HepG2 (cell line): ENCODE measurements around the gene FBF1. TPM values are rescaled to one million over a fixed set of nuclear protein-coding genes. Genes with fewer than 3 reads are reported as not detected.

Experiments
- ATF5 ChIP-seq: sonication (generic); formaldehyde crosslinking; IDR thresholded peaks from 2 replicates; pipeline ENCODE4 v1.4.0; 2020; ENCODE audit warnings: mild to moderate bottlenecking, low read depth, missing genetic modification reagents
- DRAP1 ChIP-seq: IDR thresholded peaks from 2 replicates; pipeline ENCODE4 v1.6.1; 2016; ENCODE audit warnings: missing genetic modification reagents, missing compliant biosample characterization
- EEA1 ChIP-seq: sonication (generic); formaldehyde crosslinking; IDR thresholded peaks from 2 replicates; pipeline ENCODE4 v1.5.1; 2020; ENCODE audit warnings: mild to moderate bottlenecking, missing genetic modification reagents, borderline replicate concordance
- ERF ChIP-seq: IDR thresholded peaks from 2 replicates; pipeline ENCODE4 v1.6.1; 2018; ENCODE audit warnings: missing biosample characterization, missing genetic modification reagents
- HDAC2 ChIP-seq: sonication (generic); formaldehyde crosslinking; IDR thresholded peaks from 2 replicates; pipeline ENCODE4 v1.4.0; 2020; ENCODE audit warnings: missing genetic modification reagents
- IRX3 ChIP-seq: sonication (generic); formaldehyde crosslinking; IDR thresholded peaks from 2 replicates; pipeline ENCODE4 v1.8.1; 2023; ENCODE audit warnings: mild to moderate bottlenecking, low read depth, missing genetic modification reagents, borderline replicate concordance
- SIX1 ChIP-seq: sonication (generic); formaldehyde crosslinking; IDR thresholded peaks from 2 replicates; pipeline ENCODE4 v1.4.0; 2020; ENCODE audit warnings: missing genetic modification reagents, borderline replicate concordance
- TBP ChIP-seq: sonication (generic); formaldehyde crosslinking; IDR thresholded peaks from 2 replicates; pipeline ENCODE4 v1.5.0; 2020; ENCODE audit warnings: missing genetic modification reagents
- TCF7 ChIP-seq: sonication (generic); IDR thresholded peaks from 2 replicates; pipeline ENCODE4 v1.6.1; 2016; ENCODE audit warnings: antibody characterized with exemption, low read depth
- TFDP2 ChIP-seq: sonication (generic); formaldehyde crosslinking; IDR thresholded peaks from 2 replicates; pipeline ENCODE4 v1.4.0; 2020; ENCODE audit warnings: missing genetic modification reagents
- THYN1 ChIP-seq: sonication (generic); formaldehyde crosslinking; IDR thresholded peaks from 2 replicates; pipeline ENCODE4 v1.8.1; 2023; ENCODE audit warnings: low read depth, mild to moderate bottlenecking, moderate library complexity, missing genetic modification reagents, borderline replicate concordance
- ZNF30 ChIP-seq: sonication (generic); formaldehyde crosslinking; IDR thresholded peaks from 2 replicates; pipeline ENCODE4 v1.5.0; 2020; ENCODE audit warnings: mild to moderate bottlenecking, missing genetic modification reagents
- ZNF451 ChIP-seq: sonication (generic); formaldehyde crosslinking; IDR thresholded peaks from 2 replicates; pipeline ENCODE4 v1.5.0; 2020; ENCODE audit warnings: mild to moderate bottlenecking, missing genetic modification reagents
- ZNF574 ChIP-seq: sonication (generic); formaldehyde crosslinking; IDR thresholded peaks from 2 replicates; pipeline ENCODE4 v1.4.0; 2020; ENCODE audit warnings: missing genetic modification reagents
- ZNF615 ChIP-seq: sonication (generic); formaldehyde crosslinking; IDR thresholded peaks from 2 replicates; pipeline ENCODE4 v1.5.0; 2020; ENCODE audit warnings: mild to moderate bottlenecking, missing genetic modification reagents, borderline replicate concordance
- polyA plus RNA-seq, 8 experiments: library from polyadenylated mRNA; depleted of rRNA in 3 of 8; stranded (reverse) in 7 of 8; unstranded in 1 of 8; fragments of >200 nt; fragmentation: Illumina TruSeq in 4 of 8; extraction: Trizol in 4 of 8; gene quantifications; 2 replicates each; pipeline versions ENCODE4 v1.2.1 to v1.2.3, GENCODE V29; 2011 to 2016; ENCODE audit warnings: low read depth in 4 of 8, missing spikeins in 1 of 8, mixed read lengths in 1 of 8; ENCODE audit not compliant: insufficient read depth in 1 of 8
- total RNA-seq, 5 experiments: library from RNA; depleted of rRNA; stranded (reverse); fragments of >200 nt; fragmentation: Illumina TruSeq; extraction: Trizol; gene quantifications; 2 replicates each; pipeline ENCODE4 v1.2.3, GENCODE V29; 2016; ENCODE audit warnings: low read depth in 1 of 5
- TF ChIP-seq, protein P1 (sequence below): IDR thresholded peaks from 2 replicates; pipeline ENCODE4 v1.6.1; 2016
- TF ChIP-seq, protein P2 (sequence below): sonication (generic); formaldehyde crosslinking; IDR thresholded peaks from 2 replicates; pipeline ENCODE4 v1.8.1; 2023; ENCODE audit warnings: mild to moderate bottlenecking, missing genetic modification reagents, borderline replicate concordance
- TF ChIP-seq, protein P3 (sequence below): sonication (generic); formaldehyde crosslinking; conservative IDR thresholded peaks from 2 replicates; pipeline ENCODE4 v1.4.0; 2020; ENCODE audit warnings: mild to moderate bottlenecking, missing genetic modification reagents, moderate library complexity

Gene FBF1
- total and polyA plus RNA-seq, 2 of the 13 experiments (the other 11 are each of a cell fraction or from before 2014, with no cell fraction given): 2.4 to 8.1 TPM

DNA sequence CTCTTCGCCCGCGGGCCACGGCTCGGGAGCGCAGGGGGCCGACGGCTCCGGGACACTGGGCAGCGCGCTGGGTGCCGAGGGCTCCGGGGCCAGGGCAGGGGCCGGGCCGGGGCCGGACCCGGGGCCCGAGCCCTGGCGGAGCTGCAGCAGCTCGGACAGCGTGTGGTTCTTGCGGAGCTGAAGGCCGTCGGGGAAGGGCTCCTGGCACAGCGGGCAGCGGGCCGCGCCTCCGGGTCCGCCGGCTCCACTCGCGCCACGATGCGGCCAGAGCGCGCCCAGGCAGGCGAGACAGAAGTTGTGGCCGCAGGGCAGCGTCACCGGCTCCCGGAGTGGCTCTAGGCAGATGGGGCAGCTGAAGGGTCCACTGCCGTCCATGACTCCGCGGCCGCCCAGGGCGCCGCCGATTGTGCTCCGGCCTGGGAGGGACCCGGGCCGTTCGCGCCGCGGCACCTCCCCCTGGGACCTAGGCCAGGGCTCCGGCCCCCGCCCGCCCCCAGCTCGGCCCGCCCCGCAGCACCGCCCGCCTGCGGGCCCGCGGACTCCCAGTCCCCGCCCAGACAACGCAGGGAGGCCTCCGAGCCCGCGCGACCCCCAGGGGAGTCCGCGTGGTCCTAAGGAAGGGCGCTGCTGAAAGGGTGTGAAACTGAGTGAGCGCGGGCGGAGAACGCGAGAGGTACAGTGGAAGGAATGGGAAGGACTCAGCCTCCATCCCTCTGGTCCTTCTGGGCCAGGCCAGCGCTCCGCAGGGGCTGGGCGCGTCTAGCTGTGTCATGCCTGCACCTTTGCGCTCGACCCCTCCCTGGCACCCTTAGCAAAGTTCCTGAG is 62.5 kb downstream of the FBF1 start, which contains the start of gene TRIM47 (continued):
- TF ChIP-seq, protein P1, sequence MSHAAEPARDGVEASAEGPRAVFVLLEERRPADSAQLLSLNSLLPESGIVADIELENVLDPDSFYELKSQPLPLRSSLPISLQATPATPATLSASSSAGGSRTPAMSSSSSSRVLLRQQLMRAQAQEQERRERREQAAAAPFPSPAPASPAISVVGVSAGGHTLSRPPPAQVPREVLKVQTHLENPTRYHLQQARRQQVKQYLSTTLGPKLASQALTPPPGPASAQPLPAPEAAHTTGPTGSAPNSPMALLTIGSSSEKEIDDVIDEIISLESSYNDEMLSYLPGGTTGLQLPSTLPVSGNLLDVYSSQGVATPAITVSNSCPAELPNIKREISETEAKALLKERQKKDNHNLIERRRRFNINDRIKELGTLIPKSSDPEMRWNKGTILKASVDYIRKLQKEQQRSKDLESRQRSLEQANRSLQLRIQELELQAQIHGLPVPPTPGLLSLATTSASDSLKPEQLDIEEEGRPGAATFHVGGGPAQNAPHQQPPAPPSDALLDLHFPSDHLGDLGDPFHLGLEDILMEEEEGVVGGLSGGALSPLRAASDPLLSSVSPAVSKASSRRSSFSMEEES: no peak
- TF ChIP-seq, protein P2, sequence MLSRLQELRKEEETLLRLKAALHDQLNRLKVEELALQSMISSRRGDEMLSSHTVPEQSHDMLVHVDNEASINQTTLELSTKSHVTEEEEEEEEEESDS (CRISPR knock-in tag): no peak; the same call in none of the 2 replicates
- TF ChIP-seq TFDP2 (CRISPR knock-in tag) (peak; percentile 87), ZNF615 (no peak), ATF5 (CRISPR knock-in tag) (0 out of 2 replicates have a peak, but pooled peaks have one; percentile 42), THYN1 (CRISPR knock-in tag) (no peak), TCF7 (no peak), IRX3 (CRISPR knock-in tag) (no peak), ZNF574 (CRISPR knock-in tag) (peak; percentile 78), HDAC2 (CRISPR knock-in tag) (peak; percentile 82), EEA1 (CRISPR knock-in tag) (no peak; the same call in 1 of the 2 replicates), SIX1 (CRISPR knock-in tag) (no peak), ZNF451 (CRISPR knock-in tag) (no peak; the same call in 1 of the 2 replicates), ERF (CRISPR knock-in tag) (peak; percentile 81), DRAP1 (CRISPR knock-in tag) (0 out of 2 replicates have a peak, but pooled peaks have one; percentile 30), TBP (CRISPR knock-in tag) (no peak), ZNF30 (CRISPR knock-in tag) (no peak; the same call in 1 of the 2 replicates)
- TF ChIP-seq, protein P3, sequence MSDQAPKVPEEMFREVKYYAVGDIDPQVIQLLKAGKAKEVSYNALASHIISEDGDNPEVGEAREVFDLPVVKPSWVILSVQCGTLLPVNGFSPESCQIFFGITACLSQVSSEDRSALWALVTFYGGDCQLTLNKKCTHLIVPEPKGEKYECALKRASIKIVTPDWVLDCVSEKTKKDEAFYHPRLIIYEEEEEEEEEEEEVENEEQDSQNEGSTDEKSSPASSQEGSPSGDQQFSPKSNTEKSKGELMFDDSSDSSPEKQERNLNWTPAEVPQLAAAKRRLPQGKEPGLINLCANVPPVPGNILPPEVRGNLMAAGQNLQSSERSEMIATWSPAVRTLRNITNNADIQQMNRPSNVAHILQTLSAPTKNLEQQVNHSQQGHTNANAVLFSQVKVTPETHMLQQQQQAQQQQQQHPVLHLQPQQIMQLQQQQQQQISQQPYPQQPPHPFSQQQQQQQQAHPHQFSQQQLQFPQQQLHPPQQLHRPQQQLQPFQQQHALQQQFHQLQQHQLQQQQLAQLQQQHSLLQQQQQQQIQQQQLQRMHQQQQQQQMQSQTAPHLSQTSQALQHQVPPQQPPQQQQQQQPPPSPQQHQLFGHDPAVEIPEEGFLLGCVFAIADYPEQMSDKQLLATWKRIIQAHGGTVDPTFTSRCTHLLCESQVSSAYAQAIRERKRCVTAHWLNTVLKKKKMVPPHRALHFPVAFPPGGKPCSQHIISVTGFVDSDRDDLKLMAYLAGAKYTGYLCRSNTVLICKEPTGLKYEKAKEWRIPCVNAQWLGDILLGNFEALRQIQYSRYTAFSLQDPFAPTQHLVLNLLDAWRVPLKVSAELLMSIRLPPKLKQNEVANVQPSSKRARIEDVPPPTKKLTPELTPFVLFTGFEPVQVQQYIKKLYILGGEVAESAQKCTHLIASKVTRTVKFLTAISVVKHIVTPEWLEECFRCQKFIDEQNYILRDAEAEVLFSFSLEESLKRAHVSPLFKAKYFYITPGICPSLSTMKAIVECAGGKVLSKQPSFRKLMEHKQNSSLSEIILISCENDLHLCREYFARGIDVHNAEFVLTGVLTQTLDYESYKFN (CRISPR knock-in tag): peak; percentile 71
